DND-41 (cell line): Measurements from ENCODE around the gene AHNAK.

Source experiments
- ATAC-seq: fragments of 200-7000 bp; cut with Tn5 transposase; 3 replicates; pipeline ENCODE4 v1.9.1; 2021; ENCODE audit warnings: low read depth; ENCODE audit not compliant: insufficient read depth
- DNase-seq: peaks from one replicate; pipeline ENCODE4 v3.0.0-alpha.2; 2020
- H2AFZ ChIP-seq: 2 replicates; pipeline ENCODE4 v1.6.0; 2012; ENCODE audit warnings: low read depth, low read length
- H3K27ac ChIP-seq: 2 replicates; pipeline ENCODE4 v1.5.1; 2012; ENCODE audit warnings: low read length, inconsistent platforms
- H3K27me3 ChIP-seq: fragments of 200-600 bp; sonication (generic); 2 replicates; pipeline ENCODE4 v1.6.0; 2012; ENCODE audit warnings: low read length, mild to moderate bottlenecking, inconsistent platforms; ENCODE audit not compliant: insufficient read depth, poor library complexity
- H3K36me3 ChIP-seq: 2 replicates; pipeline ENCODE4 v1.5.1; 2012; ENCODE audit warnings: low read length, inconsistent platforms; ENCODE audit not compliant: insufficient read depth
- H3K4me1 ChIP-seq: 2 replicates; pipeline ENCODE4 v1.5.1; 2012; ENCODE audit warnings: mild to moderate bottlenecking, low read length; ENCODE audit not compliant: insufficient read depth
- H3K4me2 ChIP-seq: 2 replicates; pipeline ENCODE4 v1.6.0; 2012; ENCODE audit warnings: mild to moderate bottlenecking, moderate library complexity, low read length, inconsistent platforms; ENCODE audit not compliant: insufficient read depth
- H3K4me3 ChIP-seq, 2 experiments: fragments of 200-600 bp in 1 of 2; shearing (Covaris generic) in 1 of 2; 2 replicates each; pipeline ENCODE4 v1.5.1; 2012 to 2016; ENCODE audit warnings: inconsistent platforms in 2 of 2, low read length in 2 of 2, mild to moderate bottlenecking in 2 of 2, low read depth in 1 of 2, moderate library complexity in 1 of 2
- H3K79me2 ChIP-seq: 2 replicates; pipeline ENCODE4 v1.6.0; 2012; ENCODE audit warnings: low read length, inconsistent platforms; ENCODE audit not compliant: insufficient read depth
- H3K9ac ChIP-seq: 2 replicates; pipeline ENCODE4 v1.6.0; 2012; ENCODE audit warnings: low read depth, mild to moderate bottlenecking, inconsistent platforms, low read length, moderate library complexity
- H3K9me3 ChIP-seq: 2 replicates; pipeline ENCODE4 v1.5.1; 2012; ENCODE audit warnings: low read length, moderate library complexity, mild to moderate bottlenecking, inconsistent platforms; ENCODE audit not compliant: insufficient read depth, severe bottlenecking
- H4K20me1 ChIP-seq: 2 replicates; pipeline ENCODE4 v1.6.0; 2012; ENCODE audit warnings: low read length; ENCODE audit not compliant: insufficient read depth
- CTCF ChIP-seq: IDR thresholded peaks from 2 replicates; pipeline ENCODE4 v1.5.1; 2012; ENCODE audit warnings: borderline replicate concordance, low read length, moderate library complexity, mild to moderate bottlenecking; ENCODE audit not compliant: poor library complexity, severe bottlenecking; ENCODE audit errors: extremely low read depth
- EZH2 ChIP-seq: IDR thresholded peaks from 3 replicates; pipeline ENCODE4 v1.6.1; 2012; ENCODE audit warnings: borderline replicate concordance, low read depth, mild to moderate bottlenecking, moderate library complexity, low read length, inconsistent platforms; ENCODE audit not compliant: severe bottlenecking

The AHNAK gene

GRCh38 chr11:62507125-62507422 is 39.5 kb downstream of the AHNAK start:
- Histone ChIP-seq H4K20me1 (no peaks in the 10 kb centered on the region), H3K36me3 (no peaks in the 10 kb centered on the region), H2AFZ (no peak overlapping the region), H3K4me1 (no peaks in the 10 kb centered on the region), H3K4me3 (no peak overlapping the region), H3K27ac (no peak overlapping the region), H3K4me2 (no peak overlapping the region), H3K27me3 (peaks cover 8% of the 10 kb centered on the region), H3K9ac (no peak overlapping the region), H3K9me3 (no peaks in the 10 kb centered on the region), H3K79me2 (no peaks in the 10 kb centered on the region)
- ATAC-seq (no peak), DNase-seq (no peak)
- TF ChIP-seq EZH2 = no peak
- no peak for TF ChIP-seq CTCF

GRCh38 chr11:62506413-62507124 is 40.0 kb downstream of the AHNAK start:
- no peaks in the 10 kb centered on the region for H3K9me3 ChIP-seq
- ATAC-seq (no peak), DNase-seq (no peak)
- no peak overlapping the region for H3K4me2 ChIP-seq
- no peaks in the 10 kb centered on the region for H3K36me3 ChIP-seq
- H2AFZ ChIP-seq = no peak overlapping the region
- no peak overlapping the region for H3K27ac ChIP-seq
- TF ChIP-seq CTCF = no peak
- no peak for TF ChIP-seq EZH2
- H3K79me2 ChIP-seq = no peaks in the 10 kb centered on the region
- no peak overlapping the region for H3K9ac ChIP-seq
- no peaks in the 10 kb centered on the region for H3K4me1 ChIP-seq
- H3K27me3 ChIP-seq = peaks cover 5% of the 10 kb centered on the region
- H3K4me3 ChIP-seq = no peak overlapping the region
- no peaks in the 10 kb centered on the region for H4K20me1 ChIP-seq

GRCh38 chr11:62505440-62506091 is 41.0 kb downstream of the AHNAK start:
- DNase-seq (no peak), ATAC-seq (no peak)
- Histone ChIP-seq H3K9ac (no peak overlapping the region), H2AFZ (no peak overlapping the region), H3K4me1 (no peaks in the 10 kb centered on the region), H4K20me1 (no peaks in the 10 kb centered on the region), H3K36me3 (no peaks in the 10 kb centered on the region), H3K4me2 (no peak overlapping the region), H3K79me2 (no peaks in the 10 kb centered on the region), H3K27me3 (peaks cover 3% of the 10 kb centered on the region), H3K4me3 (no peak overlapping the region), H3K27ac (no peak overlapping the region), H3K9me3 (no peaks in the 10 kb centered on the region)
- no peak for TF ChIP-seq CTCF
- no peak for TF ChIP-seq EZH2
